Kidney (tissue), 14 donors: Measurements from ENCODE around the gene WDSUB1. TPM values are rescaled to one million over a fixed set of nuclear protein-coding genes. Genes with fewer than 3 reads are reported as not detected.

Source experiments
- DNase-seq, 5 donors: peaks; one replicate each; pipeline ENCODE4 v3.0.0-alpha.2; 2013 to 2020
- FAIRE-seq: peaks from 2 replicates; lab custom pipeline; 2012; peaks lifted over from hg19 to GRCh38; lab: Jason Lieb, UNC
- H3K27ac ChIP-seq, 2 donors: one replicate each; pipeline ENCODE4 v1.7.0; 2013; ENCODE audit warnings: low read depth in 2 of 2, low read length in 2 of 2, inconsistent platforms in 1 of 2
- H3K27me3 ChIP-seq: one replicate; pipeline ENCODE4 v1.7.1; 2013; ENCODE audit warnings: low read length, inconsistent platforms; ENCODE audit not compliant: control insufficient read depth, insufficient read depth
- H3K36me3 ChIP-seq, 3 donors: one replicate each; pipeline versions ENCODE4 v1.7.0 to v1.7.1; 2013; ENCODE audit warnings: low read length in 3 of 3, control low read depth in 1 of 3, inconsistent platforms in 1 of 3; ENCODE audit not compliant: insufficient read depth in 3 of 3, control insufficient read depth in 2 of 3
- H3K4me1 ChIP-seq, 3 donors: one replicate each; pipeline versions ENCODE4 v1.7.0 to v1.7.1; 2013; ENCODE audit warnings: low read length in 3 of 3, inconsistent platforms in 1 of 3, low read depth in 1 of 3; ENCODE audit not compliant: control insufficient read depth in 2 of 3, insufficient read depth in 2 of 3
- H3K4me3 ChIP-seq, 3 donors: one replicate each; pipeline versions ENCODE4 v1.7.0 to v1.8.1; 2013; ENCODE audit warnings: low read length in 3 of 3, control low read depth in 1 of 3, inconsistent platforms in 1 of 3
- H3K9ac ChIP-seq, 3 donors: one replicate each; pipeline versions ENCODE4 v1.7.0 to v1.7.1; 2013; ENCODE audit warnings: low read length in 3 of 3, control low read depth in 1 of 3, inconsistent platforms in 1 of 3
- H3K9me3 ChIP-seq, 3 donors: one replicate each; pipeline versions ENCODE4 v1.7.0 to v1.7.1; 2013; ENCODE audit warnings: low read length in 3 of 3, control low read depth in 1 of 3, inconsistent platforms in 1 of 3; ENCODE audit not compliant: control insufficient read depth in 2 of 3, insufficient read depth in 1 of 3
- CTCF ChIP-seq: IDR thresholded peaks from 3 replicates; pipeline ENCODE4 v1.5.1; 2012; ENCODE audit warnings: mild to moderate bottlenecking, moderate library complexity, borderline replicate concordance; ENCODE audit not compliant: insufficient read depth; ENCODE audit errors: extremely low read depth
- intact Hi-C: fragments of 100-400 bp; cut with DNase I; formaldehyde crosslinking; loops from one replicate; pipeline ENCODE4 v1.11.1; 2022
- polyA plus RNA-seq: library from polyadenylated mRNA; stranded (reverse); fragments of 350-450 nt; fragmentation: Illumina TruSeq; extraction: RNeasy Lipid Tissue Mini Kit (QIAGEN cat#74804); gene quantifications from one replicate; pipeline ENCODE4 v1.2.3, GENCODE V29; 2014; ENCODE audit warnings: low read depth, low replicate concordance; ENCODE audit not compliant: insufficient read depth
- total RNA-seq: library from RNA; stranded (reverse); fragmentation: NEBNext Ultra II Directional; extraction: Animal tissue kit (Norgen Biotek cat#: 25700); gene quantifications from one replicate; pipeline ENCODE4 v1.2.1, GENCODE V29; 2021
- donor health status: control.
- donor health status: control.
- donor health status: control.
- donor health status: control.
- donor health status: control.
- donor health status: DM: yes; HTN: yes; CAD: no.
- donor health status: Normal renal cell carcinoma (clear cell type).

WDSUB1 gene
- total and polyA plus RNA-seq, 2 donors from 2014 or later: 11.6 to 22.1 TPM

- Histone ChIP-seq H3K4me1 (peaks cover 0 to 4% (median 3%) of the 10 kb centered on the region in 3 donors), H3K27ac (no peak overlapping the region), H3K9ac (no peak overlapping the region), H3K4me3 (no peak overlapping the region), H3K36me3 (peaks cover 0 to 8% (median 0%) of the 10 kb centered on the region in 3 donors), H3K9me3 (peaks cover 0 to 6% (median 0%) of the 10 kb centered on the region in 3 donors), H3K27me3 (no peaks in the 10 kb centered on the region)
- intact Hi-C loops: no loop called here
- FAIRE-seq (no peak), DNase-seq (no peak)
- TF ChIP-seq CTCF: no peak
These were observed 35.0 kb downstream of the WDSUB1 start for GRCh38 chr2:159251296-159252173.

DNA sequence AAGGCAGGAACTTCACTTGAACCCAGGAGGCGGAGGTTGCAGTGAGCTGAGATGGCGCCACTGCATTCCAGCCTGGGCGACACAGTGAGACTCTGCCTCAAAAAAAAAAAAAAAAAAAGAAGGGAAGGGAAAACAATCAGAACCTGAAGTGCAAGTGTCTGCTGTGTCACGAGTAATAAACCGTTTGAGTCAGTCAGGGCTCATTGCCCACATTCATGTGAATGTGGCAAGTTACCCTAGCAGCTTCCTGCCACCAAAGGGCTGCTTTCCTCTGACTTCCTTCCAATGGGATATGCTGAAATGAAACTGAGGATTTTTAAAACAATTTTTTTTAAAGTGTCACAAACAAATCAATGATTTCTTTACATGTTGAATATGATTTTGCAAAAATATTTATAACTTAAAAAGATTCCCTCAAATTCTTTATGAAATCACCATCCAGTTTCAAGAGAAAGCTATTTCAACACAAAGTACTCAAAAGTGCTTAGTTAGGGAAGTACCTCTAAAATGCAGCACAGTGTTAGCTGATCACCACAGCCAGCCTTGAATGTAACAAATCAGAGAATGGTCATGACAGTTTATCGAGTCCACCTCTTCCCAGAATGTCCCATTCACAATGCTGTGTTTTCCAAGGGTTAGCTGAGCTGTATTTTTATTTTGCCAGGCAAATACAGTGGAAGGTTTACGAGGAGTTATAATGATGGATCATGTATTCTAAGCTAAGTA, 36.4 kb downstream of the WDSUB1 start:
- peak overlapping the region in 1 of 3 donors; percentile 35 for H3K9ac ChIP-seq
- FAIRE-seq: peak; percentile 90
- TF ChIP-seq CTCF: no peak
- peaks cover 0 to 14% (median 0%) of the 10 kb centered on the region in 3 donors for H3K36me3 ChIP-seq
- peaks cover 0 to 4% (median 3%) of the 10 kb centered on the region in 3 donors for H3K4me1 ChIP-seq
- no peaks in the 10 kb centered on the region for H3K27me3 ChIP-seq
- DNase-seq: peak in 4 of 5 donors; percentile 77 to 95 (median 86)
- intact Hi-C loops: no loop called here
- H3K4me3 ChIP-seq: no peak overlapping the region
- peaks cover 0 to 8% (median 0%) of the 10 kb centered on the region in 3 donors for H3K9me3 ChIP-seq
- H3K27ac ChIP-seq: peak overlapping the region; percentile 34 to 59

DNA sequence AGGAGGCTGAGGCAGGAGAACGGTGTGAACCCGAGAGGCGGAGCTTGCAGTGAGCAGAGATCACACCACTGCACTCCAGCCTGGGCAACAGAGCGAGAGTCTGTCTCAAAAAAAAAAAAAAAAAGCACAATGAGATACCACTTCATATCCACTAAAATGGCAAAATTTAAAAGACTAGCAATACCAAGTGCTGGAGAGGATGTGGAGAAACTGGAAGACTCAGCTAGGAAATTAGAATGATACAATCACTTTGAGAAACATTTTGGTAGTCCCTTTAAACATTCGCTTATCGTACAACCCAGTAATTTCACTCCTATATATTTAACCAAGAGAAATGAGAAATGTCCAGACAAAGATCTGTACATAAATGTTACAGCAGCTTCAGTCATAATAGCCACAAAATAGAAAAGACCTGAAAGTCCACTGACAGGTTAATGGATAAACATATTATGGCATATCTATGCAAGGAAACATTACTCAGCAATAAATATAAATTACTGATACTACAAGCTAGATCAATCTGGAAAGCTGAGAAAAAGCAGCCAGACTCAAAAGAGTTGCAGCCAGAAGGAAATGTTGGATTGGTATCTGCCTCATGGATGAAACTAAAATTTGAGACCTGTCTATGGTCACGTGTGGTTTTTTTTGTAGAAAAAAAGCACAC, 40.0 kb downstream of the WDSUB1 start:
- intact Hi-C loops: no loop called here
- no peak overlapping the region for H3K4me3 ChIP-seq
- no peak overlapping the region for H3K27ac ChIP-seq
- no peak overlapping the region for H3K9ac ChIP-seq
- H3K36me3 ChIP-seq: peaks cover 0 to 21% (median 4%) of the 10 kb centered on the region in 3 donors
- peaks cover 0 to 8% (median 0%) of the 10 kb centered on the region in 3 donors for H3K9me3 ChIP-seq
- FAIRE-seq (no peak), DNase-seq (no peak)
- peaks cover 0 to 4% (median 3%) of the 10 kb centered on the region in 3 donors for H3K4me1 ChIP-seq
- TF ChIP-seq CTCF: no peak
- no peaks in the 10 kb centered on the region for H3K27me3 ChIP-seq
